CD4-positive, alpha-beta T cell treated with Interleukin-12 subunit alpha and Interleukin-12 subunit beta, for 1 hour (primary cell): Measurements from ENCODE around the gene NCR3LG1.

Experiments
- DNase-seq: peaks from one replicate; pipeline ENCODE4 v3.0.0-alpha.2; 2020

NCR3LG1 gene, protein sequence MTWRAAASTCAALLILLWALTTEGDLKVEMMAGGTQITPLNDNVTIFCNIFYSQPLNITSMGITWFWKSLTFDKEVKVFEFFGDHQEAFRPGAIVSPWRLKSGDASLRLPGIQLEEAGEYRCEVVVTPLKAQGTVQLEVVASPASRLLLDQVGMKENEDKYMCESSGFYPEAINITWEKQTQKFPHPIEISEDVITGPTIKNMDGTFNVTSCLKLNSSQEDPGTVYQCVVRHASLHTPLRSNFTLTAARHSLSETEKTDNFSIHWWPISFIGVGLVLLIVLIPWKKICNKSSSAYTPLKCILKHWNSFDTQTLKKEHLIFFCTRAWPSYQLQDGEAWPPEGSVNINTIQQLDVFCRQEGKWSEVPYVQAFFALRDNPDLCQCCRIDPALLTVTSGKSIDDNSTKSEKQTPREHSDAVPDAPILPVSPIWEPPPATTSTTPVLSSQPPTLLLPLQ

DNA sequence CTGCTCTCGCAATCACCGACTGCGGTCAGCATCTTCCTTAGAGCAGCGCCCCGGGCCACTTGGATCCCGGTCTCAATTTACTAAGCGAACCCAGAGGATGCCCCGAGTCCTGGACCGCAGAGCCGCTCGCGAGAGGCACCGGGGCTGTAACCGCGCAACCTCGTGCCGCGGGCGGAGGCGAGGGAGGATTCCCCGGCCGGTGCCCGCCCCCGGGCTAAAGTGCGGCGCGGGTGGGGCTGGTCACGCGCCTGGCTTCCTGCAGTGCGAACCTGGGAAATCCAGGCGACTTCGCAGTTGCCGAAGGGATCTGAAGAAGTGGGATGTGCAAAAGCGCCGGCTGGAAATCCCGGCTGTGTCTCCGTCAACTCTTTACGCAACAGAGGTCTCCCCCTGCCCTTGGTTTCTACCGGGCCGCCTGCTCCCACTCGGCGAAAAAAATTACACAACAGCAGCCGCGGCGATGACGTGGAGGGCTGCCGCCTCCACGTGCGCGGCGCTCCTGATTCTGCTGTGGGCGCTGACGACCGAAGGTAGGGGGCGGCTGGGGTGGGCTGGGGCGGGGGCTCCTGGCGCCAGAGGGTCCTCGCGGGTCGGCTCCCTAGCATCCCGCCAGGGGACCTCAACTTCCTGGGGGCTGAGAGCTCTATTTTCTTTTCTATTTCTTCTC, at the start of gene NCR3LG1:
Gene NCR3LG1 (plus strand): TSS at position 291 of the 667 bp plus-strand sequence. CDS start 170 bp downstream, at position 461.
- DNase-seq, result peak; percentile 70

DNA sequence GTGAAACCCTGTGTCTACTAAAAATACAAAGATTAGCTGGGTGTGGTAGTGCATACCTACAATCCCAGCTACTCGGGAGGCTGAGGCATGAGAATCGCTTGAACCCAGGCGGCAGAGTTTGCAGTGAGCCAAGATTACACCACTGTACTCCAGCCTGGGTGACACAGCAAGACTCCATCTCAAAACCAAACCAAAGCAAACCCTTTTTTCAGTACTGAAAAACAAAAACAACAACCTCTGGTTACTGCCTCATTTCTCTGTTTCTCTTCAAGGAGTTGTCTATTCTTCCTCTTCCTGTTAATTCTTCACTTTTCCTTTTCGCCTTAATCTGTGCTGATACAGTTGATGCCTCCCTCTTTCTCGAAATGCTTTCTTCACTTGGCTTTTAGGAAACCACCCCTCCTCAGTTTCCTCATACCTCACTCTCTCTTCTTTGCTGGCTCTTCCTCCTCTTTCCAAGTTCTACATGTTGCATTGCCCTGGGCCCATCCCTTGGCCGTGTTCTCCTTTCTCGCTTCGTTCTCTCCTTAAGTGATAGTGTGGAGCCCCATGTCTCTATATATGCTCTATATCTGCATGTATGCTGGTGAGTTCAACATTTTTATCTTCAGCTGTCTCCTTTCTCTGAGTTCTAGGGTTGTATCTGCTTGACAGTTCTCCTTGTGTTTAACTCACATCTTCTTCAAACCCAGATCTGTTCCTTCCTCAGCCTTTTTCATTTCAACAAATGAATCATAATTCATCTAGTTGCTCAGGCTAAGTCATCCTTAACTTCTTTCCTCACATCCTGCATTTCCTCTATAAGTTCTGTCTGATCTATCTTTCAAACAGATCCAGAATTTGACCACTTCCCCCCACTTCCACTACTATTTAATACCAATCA, 38.0 kb upstream of the NCR3LG1 start:
- no peak for DNase-seq

DNA sequence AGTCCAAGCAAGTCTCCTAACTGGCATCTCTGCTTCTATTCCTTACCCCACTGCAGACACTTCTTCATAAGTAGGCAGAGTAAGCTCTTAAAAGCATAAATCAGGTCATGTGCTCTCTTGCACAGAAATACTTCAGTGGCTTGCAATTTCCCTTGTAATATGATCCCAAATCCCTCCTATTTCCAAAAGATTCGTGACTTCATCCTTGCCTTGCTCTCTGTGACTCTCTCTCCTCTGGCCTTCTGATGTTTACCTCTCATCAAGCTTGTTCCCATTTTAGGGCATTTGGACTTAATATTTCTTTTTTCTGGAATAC, 37.4 kb upstream of the NCR3LG1 start:
- DNase-seq, result no peak

DNA sequence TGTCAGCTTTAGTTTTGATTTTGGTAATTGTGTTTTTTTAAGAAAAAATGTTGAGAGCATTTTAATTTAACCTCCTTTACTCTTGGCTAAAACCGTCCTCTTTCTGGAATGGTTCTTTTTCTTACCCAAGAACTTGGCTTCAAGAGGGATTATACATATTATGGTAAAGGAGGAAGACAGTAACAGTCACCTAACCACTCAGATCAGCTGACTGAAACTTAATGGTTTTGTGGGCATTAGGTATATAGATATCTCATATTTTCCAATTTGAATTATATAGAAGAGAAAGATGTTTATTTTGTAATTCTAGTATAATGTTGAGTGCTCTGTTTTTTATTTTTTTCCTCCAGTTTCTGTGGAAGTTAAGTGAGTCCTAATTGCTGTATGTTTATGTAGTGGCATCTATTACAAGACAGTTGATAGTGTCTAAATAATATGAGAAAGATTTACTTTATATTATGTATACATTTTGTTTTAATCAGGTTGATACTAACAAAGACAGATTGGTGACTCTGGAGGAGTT, 36.6 kb upstream of the NCR3LG1 start:
- DNase-seq, result no peak

DNA sequence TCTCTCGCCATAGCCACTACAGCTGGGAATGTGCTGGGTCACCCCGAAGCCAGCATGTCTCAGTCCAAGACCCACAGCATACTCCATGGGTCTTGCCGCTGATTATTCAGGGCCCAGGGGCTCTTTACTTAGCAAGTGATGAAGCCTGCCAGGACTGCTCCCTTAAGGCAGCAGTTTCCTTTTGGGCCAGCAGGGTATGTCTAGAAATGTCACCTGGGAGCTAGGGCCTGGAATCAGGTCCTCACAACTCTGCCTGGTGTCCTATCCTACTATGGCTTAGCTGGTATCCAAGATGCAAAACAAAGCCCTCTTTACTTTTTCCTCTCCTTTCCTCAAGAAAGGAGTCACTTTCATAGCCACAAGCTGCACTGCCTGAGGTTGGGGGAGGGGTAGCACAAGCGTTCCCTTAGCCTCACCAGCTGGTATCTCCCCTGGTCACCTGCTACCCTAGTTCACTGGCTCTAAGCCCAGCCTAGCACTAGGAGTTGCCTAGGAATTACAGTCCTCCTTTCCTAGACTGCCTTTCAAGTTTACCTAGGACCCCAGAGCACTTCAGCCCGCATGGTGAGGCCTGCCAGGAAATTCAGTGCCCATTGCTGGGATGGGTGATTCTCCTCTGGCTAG, 22.6 kb upstream of the NCR3LG1 start:
- no peak for DNase-seq

DNA sequence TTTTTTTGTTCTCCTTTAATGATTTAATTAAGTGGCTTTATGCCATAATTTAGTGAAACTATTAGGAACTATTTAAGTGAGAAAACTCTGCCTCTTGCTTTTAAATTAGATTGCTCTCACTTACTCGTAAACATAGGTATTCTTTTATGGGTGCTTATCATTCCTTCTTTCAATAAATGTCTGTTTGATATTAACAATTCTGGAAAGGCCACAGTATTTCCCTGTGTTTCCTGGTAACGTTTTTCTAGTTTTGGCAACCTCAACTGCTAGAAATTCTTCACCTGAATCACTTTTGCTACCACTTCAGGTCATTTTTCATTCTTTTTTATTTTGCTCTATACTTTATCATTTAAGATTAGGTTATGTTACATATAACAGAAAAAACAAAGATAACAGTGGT, 19.9 kb upstream of the NCR3LG1 start:
- DNase-seq, result no peak

DNA sequence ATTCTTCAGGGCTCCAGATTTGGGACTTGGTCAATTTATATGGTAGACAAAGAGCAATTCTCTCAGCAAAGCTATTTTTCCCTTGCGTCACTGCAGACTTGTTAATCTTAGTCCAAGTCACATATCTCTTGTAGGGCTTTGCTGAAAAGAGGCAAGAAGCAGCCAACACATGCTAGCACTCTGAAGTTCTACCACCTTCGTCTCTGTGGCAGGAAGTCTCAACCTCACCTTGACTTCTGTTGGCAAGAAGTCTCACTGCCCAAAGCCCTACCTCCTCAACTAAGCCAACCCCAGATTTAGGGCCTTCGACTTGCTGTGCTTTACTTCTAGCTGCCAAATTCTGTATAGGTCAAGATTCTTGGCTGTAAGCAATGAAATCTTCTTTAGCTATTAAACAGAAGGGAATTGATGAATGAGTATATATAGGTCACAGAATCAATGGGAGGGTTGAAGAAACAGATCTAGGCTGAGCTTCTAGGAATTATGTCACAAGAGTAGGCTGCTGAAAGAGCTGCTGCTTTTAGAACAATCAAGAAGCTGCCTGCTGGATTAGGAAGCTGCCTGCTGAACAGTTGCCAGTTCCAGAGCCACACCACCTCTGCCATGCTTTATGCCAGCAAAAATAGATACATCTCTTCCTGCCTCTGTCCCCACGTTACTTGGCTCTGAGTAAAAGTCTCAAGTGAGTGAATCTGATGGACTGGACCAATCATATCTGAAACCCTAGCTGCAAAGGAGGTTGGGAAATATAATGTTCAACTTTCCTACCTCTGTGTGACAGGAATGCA, 17.6 kb upstream of the NCR3LG1 start:
- peak; percentile 22 for DNase-seq

DNA sequence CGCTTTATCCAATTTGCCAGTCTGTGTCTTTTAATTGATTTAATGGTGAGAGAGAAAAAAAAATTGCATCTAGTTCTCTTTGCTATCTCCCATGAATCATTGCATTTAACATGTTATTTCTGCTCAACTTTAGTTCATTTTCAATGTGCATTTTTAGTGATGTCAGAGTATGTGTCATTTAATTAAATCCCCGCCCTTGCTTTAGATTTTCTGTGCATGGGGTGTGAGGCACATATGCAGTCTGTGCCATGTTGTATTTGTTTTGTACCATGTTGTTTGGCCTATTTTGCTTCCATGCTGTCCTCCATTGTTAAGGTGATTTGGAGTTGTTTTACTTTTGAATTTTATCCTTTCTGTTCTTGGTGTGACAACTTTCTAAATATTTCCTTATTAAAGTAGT, 8.3 kb upstream of the NCR3LG1 start:
- no peak for DNase-seq

DNA sequence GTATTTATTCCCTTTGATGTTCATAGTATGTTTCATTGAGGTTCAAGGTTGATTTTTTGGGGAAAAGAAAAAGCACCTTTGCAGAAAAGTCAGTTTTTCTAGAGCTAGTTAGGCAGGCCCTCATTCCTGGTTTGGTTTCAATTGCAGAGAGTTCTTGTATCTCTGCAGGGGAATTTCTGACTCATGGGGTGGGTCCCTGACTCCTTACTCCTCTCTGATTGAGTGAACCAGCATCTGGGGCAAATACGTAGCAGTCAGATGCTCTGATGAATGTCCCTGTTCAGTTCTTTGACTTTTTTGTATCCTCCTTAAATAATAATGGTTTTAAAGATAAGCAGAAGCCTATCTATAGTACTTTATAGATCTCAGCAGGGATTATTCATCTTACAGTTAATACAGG, 7.7 kb upstream of the NCR3LG1 start:
- no peak for DNase-seq

DNA sequence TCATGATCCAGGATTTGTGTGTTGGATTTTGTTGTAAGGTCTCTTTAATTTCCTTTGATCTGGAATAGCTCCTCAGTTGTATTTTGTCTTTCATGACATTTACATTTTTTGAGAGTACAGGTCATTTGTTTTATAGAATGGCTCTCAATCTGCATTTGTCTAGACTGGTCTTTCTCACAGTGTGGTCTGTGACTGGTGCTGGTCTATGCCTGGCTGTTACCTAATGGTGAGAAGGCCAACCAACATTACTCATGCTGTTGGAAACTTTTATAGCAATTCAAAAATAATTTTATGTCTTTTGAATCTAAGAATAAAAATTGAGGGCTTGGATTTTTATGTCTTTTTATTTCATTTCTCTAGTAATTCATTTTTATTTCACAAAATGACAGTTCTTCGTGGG, 3.9 kb upstream of the NCR3LG1 start:
- DNase-seq, result no peak

DNA sequence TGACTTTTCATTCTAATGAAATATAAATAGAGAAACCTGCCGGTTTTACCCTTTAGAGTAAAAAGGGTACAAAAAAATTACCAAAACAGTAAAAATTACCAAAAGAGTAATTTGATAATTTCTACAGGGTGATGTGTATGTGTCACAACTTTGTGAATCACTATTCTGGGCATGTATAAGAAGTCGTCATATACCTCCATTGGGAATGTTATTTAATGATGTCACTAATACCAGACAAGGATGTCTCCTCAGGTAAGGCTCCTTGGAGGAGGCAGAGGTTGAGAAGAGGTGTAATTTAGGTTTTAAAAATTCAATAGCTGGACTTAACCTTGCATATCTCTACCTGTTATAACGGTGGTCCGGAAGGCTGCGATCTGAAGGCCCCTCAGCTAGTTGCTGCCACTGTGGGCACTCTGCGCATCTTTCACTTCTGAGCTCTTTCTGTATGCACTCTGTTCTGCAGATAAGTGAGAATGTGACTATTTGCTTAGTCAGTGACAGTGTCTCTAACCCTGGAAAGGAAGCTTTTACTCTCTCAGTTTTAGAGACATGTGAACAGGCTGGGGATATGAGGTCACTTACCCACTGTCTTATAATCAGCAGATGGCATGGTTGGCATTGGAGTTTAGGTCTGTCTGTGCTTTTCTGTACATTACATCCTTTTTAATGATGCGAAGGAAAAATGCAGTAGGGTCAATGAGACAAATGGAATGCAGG, 987 bp upstream of the NCR3LG1 start:
- no peak for DNase-seq

DNA sequence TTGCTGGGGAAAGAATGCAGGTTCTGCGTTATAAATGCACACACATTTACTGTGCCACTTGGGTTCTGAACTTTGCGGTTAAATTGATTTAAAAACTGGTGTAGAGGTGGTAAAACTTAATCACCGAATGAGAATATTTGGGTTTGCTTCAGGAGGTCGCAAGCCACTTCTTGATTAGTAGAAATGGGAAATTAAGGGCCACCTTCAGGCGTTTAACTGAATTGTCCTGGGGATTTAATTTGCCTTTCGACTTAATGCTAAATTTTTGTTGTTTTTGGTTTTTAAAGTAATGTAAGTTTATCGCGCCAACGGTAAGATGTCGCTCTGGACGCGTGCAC, 459 bp upstream of the NCR3LG1 start:
- no peak for DNase-seq

DNA sequence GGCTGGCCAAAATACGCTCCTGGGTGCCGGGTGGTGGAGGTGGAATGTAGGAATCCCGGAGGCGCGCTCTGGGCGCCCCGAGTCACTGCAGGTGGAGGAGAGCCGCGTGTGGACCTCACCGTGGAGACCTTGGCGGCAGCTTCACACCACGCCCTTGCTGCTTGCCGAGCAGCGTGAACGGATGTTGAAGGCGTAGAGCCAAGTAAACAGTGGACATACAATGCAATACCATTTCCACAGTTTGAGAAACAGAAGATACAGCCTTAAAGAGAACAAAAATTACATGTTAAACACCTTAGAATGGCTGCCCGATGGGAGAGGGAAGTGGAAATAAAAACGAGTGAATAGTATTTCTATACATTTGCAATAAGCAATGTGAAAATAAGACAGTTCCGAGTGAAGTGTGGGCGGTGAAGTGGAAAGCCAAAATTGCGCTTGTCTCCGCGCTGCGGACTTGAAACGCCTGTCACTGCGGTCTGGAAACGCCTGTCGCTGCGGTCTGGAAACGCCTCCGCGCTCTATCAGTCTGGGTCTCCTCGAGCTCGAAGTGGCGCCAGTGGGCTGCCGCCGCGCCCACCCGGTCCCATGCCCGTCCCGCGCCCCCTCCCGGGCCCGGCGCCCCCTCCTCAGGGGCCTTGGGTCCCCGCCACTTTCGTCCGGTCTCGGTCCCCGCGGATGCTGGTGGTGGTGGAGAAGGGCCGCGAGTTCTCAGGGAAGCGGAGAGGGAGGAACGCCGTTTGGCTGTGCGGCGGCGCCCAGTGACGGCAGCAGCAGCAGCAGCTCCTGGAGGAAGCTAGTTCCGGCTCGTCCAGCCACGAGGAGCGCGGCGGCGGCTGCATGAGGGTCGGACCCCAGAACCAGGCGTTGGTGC, 1.6 kb downstream of the NCR3LG1 start:
- DNase-seq, result peak; percentile 47

DNA sequence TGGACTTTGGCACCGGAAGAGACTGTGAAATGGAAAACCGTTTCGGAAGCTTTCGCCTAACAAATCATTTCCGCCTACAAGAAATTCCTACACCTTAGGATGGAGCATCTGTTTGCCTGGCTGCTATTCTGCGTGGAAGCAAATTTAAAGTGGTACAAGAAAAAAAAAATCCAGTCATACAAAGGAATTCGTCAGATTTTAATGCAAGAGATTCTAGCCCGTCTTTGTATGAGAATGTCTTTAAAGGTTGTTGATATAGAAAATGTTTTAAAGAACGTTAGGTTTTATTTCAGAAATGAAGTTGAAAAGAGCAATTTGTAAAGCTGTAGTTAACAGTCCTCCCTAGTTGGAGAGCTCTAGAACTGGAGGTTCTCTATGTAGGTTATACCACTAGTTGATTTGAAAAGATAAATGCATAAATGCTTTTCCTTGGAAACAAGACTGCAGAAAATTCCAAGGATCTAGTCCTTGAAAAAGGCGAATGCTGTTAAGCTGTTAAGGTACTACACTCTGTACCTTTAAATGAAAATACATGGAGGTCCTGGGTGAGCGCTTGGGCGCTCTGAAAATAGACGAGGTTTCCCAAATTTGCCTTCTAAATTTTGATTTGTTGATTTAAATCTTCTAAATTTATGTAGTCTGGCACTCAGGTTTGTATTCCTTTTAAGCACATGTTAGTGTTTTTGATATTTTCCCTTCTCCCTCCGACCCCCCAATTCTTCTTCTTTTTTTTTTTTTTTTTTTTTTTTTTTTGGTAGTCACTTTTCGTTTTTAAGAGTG, 2.4 kb downstream of the NCR3LG1 start:
- DNase-seq, result no peak

DNA sequence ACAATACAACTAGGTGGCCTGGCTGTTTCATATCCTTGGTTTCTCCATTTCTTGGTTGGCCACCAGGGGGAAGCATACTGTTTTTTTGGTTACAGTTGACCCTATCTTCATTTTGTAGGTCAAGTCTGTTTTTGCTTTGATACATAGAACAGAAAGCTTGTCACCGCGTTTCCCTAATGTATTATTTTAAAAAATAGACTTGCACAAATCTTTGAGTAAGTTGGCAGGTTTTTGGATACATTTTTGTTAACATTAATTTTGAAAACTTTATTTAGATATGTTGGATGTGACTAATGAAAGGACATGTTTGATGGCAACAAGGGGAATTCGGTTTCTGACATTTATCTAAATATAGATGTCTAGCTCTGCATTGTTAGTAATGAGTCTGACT, 3.0 kb downstream of the NCR3LG1 start:
- peak; percentile 79 for DNase-seq

DNA sequence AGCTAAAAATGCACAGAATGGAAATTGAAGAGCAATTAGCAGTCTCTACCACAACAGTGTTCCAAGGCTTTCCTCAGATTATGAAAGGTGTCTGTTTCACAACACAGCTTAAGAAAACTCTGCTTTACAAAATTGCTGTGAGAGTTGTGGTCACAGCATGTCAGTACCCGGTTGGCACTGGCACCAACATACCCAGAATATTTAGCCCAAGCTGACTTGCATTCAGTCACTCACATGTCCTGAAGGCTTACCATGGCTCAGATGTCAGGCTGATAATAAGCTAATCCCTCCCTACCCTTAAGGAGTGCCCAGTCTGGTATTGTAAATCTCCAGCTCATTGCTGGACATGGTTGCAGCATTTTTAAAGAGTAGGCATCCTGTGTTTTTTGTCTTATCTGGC, 14.9 kb downstream of the NCR3LG1 start:
- no peak for DNase-seq

DNA sequence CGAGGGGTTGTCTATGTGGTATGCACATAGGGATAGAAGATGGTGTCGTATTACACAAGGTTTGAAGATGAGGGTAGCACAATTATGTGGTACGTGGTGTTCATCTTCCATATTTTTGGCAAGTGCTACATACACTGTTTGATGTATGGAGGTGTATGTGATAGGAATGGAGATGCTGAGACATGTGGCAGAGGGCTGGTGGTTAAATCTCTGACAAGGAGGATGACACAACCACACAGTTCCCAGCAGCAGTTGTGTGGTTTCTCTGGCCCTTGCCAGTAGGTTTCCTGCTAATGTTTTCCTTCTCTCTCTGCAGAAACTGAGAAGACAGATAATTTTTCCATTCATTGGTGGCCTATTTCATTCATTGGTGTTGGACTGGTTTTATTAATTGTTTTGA, 17.0 kb downstream of the NCR3LG1 start:
- DNase-seq, result no peak

DNA sequence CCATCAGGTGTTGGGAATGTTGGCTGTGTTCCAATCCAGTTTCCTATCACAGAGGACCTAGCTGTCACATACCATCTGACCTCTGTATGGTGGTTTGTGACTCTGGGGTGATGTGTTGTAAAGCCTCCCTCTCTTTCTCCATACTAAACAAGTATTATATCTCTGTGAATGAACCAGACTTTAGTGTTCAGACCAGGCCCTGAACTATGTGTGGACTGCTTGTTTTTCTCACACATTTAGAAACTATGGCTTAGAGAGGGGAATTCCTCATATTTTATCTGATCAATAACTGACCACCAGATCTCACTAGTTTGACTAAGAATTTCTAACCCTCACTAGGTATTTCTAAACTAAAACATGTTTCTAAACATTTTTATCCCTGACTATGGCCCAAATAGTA, 17.5 kb downstream of the NCR3LG1 start:
- no peak for DNase-seq

DNA sequence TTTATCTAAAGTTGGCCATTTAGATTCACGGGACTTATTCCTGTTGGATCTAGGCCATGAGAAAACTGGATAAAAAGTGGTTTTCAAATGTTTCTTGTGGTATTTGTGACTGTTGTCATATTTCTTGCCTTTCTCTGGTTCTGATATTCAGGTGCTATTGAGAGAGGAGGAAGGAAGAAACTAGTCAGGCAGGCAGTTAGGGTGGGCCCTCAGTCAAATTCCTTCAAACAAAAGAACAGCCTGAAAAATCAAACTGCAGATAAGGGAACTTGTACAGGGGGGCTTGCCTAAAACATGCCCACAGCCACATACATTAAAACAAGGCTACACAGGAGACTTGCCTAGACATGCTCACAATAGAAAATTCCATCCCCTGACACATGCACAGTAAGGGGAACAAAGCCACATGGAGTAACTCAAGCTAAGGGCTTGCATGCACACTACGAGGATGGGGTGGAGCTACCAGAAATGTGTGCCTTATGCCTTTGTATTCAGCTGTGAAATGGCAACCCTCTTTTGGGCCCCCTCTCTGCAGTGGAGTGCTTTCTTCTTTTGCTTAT, 18.2 kb downstream of the NCR3LG1 start:
- DNase-seq, result no peak
